ENCODE measurements around the gene TREML4. TPM values are rescaled to one million over a fixed set of nuclear protein-coding genes. Genes with fewer than 3 reads are reported as not detected.

TREML4 gene
- total RNA-seq, 4 donors from 2014 or later, result not detected

- Histone ChIP-seq H3K4me3 (no peak overlapping the region), H3K9me3 (peaks cover 0 to 48% (median 10%) of the 10 kb centered on the region in 4 donors), H3K27ac (no peak overlapping the region), H3K4me1 (no peaks in the 10 kb centered on the region), H3K36me3 (no peaks in the 10 kb centered on the region), H3K27me3 (no peaks in the 10 kb centered on the region)
- WGBS, 2 donors, result 79 to 86% methylated on average over 2 of the region's 2 CpGs
- no peak for DNase-seq (ENCODE audit: low spot score in 2 of 2)
- TF ChIP-seq POLR2A (IDR thresholded peaks at IDR 0.05), result no peak
- TF ChIP-seq EP300 (IDR thresholded peaks at IDR 0.05), result no peak
- no peak for TF ChIP-seq CTCF (IDR thresholded peaks at IDR 0.05)
Observed at GRCh38 chr6:41262401-41262800, 34.3 kb downstream of the TREML4 start.

- WGBS, 2 donors, result 93 to 97% methylated on average over 1 of the region's 1 CpG
- Histone ChIP-seq H3K27ac (no peak overlapping the region), H3K36me3 (no peaks in the 10 kb centered on the region), H3K4me3 (no peak overlapping the region), H3K9me3 (peaks cover 0 to 42% (median 10%) of the 10 kb centered on the region in 4 donors), H3K4me1 (no peaks in the 10 kb centered on the region), H3K27me3 (no peaks in the 10 kb centered on the region)
- no peak for DNase-seq (ENCODE audit: low spot score in 2 of 2)
- TF ChIP-seq POLR2A (IDR thresholded peaks at IDR 0.05) (no peak), CTCF (IDR thresholded peaks at IDR 0.05) (no peak), EP300 (IDR thresholded peaks at IDR 0.05) (no peak)
Observed at GRCh38 chr6:41263267-41263666, 35.1 kb downstream of the TREML4 start.

DNA sequence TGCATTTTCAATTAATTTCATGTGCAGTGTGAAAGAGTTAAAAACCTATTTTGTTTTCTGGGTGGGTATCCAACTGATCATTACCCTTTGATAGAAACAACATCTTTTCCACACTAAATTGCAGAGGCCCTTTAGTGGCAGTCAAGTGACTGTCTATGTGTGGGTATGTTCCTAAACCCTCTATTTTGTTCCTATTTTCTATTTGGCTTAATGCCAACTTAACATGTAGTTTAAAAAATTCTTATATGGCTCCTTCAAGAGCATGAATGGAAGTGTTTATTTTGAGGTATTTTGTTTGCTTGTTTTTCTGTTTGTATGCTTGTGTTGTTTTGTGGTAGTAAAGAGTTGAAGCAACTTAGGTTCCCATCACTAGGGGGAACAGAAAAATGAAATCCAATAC, 38.4 kb downstream of the TREML4 start:
- DNase-seq (ENCODE audit: low spot score in 2 of 2), result no peak
- no peak overlapping the region for H3K4me3 ChIP-seq
- H3K4me1 ChIP-seq, result no peaks in the 10 kb centered on the region
- H3K9me3 ChIP-seq, result peaks cover 0 to 22% (median 9%) of the 10 kb centered on the region in 4 donors
- TF ChIP-seq POLR2A (IDR thresholded peaks at IDR 0.05) (no peak), EP300 (IDR thresholded peaks at IDR 0.05) (no peak), CTCF (IDR thresholded peaks at IDR 0.05) (no peak)
- no peaks in the 10 kb centered on the region for H3K36me3 ChIP-seq
- H3K27ac ChIP-seq, result no peak overlapping the region
- H3K27me3 ChIP-seq, result no peaks in the 10 kb centered on the region

GRCh38 chr6:41268478-41268877, 40.3 kb downstream of the TREML4 start:
- H3K27me3 ChIP-seq, result no peaks in the 10 kb centered on the region
- no peak overlapping the region for H3K4me3 ChIP-seq
- H3K4me1 ChIP-seq, result no peaks in the 10 kb centered on the region
- H3K9me3 ChIP-seq, result peaks cover 0 to 4% (median 1%) of the 10 kb centered on the region in 4 donors
- TF ChIP-seq EP300 (IDR thresholded peaks at IDR 0.05) (no peak), CTCF (IDR thresholded peaks at IDR 0.05) (no peak), POLR2A (IDR thresholded peaks at IDR 0.05) (no peak)
- no peaks in the 10 kb centered on the region for H3K36me3 ChIP-seq
- no peak for DNase-seq (ENCODE audit: low spot score in 2 of 2)
- H3K27ac ChIP-seq, result no peak overlapping the region

DNA sequence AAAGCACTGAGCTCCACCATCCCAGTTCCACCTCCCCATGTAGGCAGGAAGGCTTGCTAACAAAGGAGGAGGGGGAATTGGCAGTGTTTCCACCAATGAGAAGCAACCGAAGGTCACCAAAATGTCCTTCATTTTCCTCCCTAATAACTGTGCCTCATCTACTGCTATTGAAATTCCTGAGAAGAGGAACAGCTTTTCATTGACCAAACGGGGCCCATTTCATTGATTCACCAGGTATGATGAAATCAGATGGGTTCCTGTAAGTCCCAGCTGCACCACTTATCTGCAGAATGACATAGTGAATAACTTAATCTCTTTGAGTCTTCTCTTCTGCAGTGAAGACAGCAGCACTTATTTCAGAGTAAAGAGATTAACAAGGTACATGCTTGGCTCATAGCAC, 41.0 kb downstream of the TREML4 start:
- TF ChIP-seq CTCF (IDR thresholded peaks at IDR 0.05) (no peak), EP300 (IDR thresholded peaks at IDR 0.05) (no peak), POLR2A (IDR thresholded peaks at IDR 0.05) (no peak)
- no peaks in the 10 kb centered on the region for H3K9me3 ChIP-seq
- H3K27ac ChIP-seq, result no peak overlapping the region
- H3K4me3 ChIP-seq, result no peak overlapping the region
- H3K27me3 ChIP-seq, result no peaks in the 10 kb centered on the region
- no peaks in the 10 kb centered on the region for H3K36me3 ChIP-seq
- no peaks in the 10 kb centered on the region for H3K4me1 ChIP-seq
- 76% methylated on average over 2 of the region's 2 CpGs for WGBS, 2 donors
- no peak for DNase-seq (ENCODE audit: low spot score in 2 of 2)
